IMR-90 (cell line): Measurements from ENCODE around the gene ADCY4. TPM values are rescaled to one million over a fixed set of nuclear protein-coding genes. Genes with fewer than 3 reads are reported as not detected.

Experiments
- ATAC-seq: fragments of 200-7000 bp; cut with Tn5 transposase; 2 replicates; pipeline ENCODE4 v1.9.1; 2020; ENCODE audit warnings: low read depth, mild to moderate bottlenecking, moderate library complexity
- BruUV-seq: library from RNA; stranded (reverse); fragments of 400-500 nt; replicated peaks from 2 replicates; lab custom pipeline; 2021; lab: Mats Ljungman, UMichigan
- CTCF ChIA-PET: fragments of 300-600 bp; formaldehyde crosslinking; extraction: SDS; loops from one replicate; lab custom pipeline; 2021; ENCODE audit warnings: antibody characterized with exemption; lab: Yijun Ruan, JAX
- POLR2A ChIA-PET: fragments of 300-600 bp; sonication (Branson Sonifier 250); formaldehyde crosslinking; loops from one replicate; lab custom pipeline; 2022; ENCODE audit warnings: antibody characterized with exemption; ENCODE audit not compliant: unreplicated experiment; lab: Charles Lee
- DNase-seq: peaks from one replicate; pipeline ENCODE4 v3.0.0; 2013
- H2AFZ ChIP-seq: replicated peaks from 2 replicates; pipeline ENCODE3; 2013; ENCODE audit warnings: low read length, mild to moderate bottlenecking; ENCODE audit not compliant: poor library complexity
- H2AK5ac ChIP-seq: 2 replicates; pipeline ENCODE4 v1.6.1; 2013; ENCODE audit warnings: low read depth, low read length, inconsistent platforms
- H2AK9ac ChIP-seq: replicated peaks from 2 replicates; pipeline ENCODE3; 2013; ENCODE audit warnings: mild to moderate bottlenecking, low read depth, low read length, moderate library complexity; ENCODE audit not compliant: poor library complexity
- H2BK120ac ChIP-seq: 2 replicates; pipeline ENCODE4 v1.6.1; 2013; ENCODE audit warnings: low read depth, low read length, inconsistent platforms
- H2BK15ac ChIP-seq: 3 replicates; pipeline ENCODE4 v1.6.1; 2013; ENCODE audit warnings: low read depth, low read length, inconsistent platforms
- H2BK20ac ChIP-seq: 2 replicates; pipeline ENCODE4 v1.6.1; 2013; ENCODE audit warnings: low read depth, mild to moderate bottlenecking, inconsistent platforms, low read length, moderate library complexity
- H2BK5ac ChIP-seq: 2 replicates; pipeline ENCODE4 v1.6.1; 2013; ENCODE audit warnings: mild to moderate bottlenecking, low read depth, low read length, inconsistent platforms; ENCODE audit not compliant: poor library complexity, severe bottlenecking
- H3K14ac ChIP-seq: replicated peaks from 2 replicates; pipeline ENCODE4 v1.6.1; 2013; ENCODE audit warnings: low read depth, low read length, inconsistent platforms
- H3K18ac ChIP-seq: 2 replicates; pipeline ENCODE4 v1.6.1; 2013; ENCODE audit warnings: low read depth, low read length, control low read depth
- H3K23ac ChIP-seq: 2 replicates; pipeline ENCODE4 v1.6.1; 2013; ENCODE audit warnings: low read depth, low read length, inconsistent platforms
- H3K27ac ChIP-seq: 2 replicates; pipeline ENCODE4 v1.5.1; 2013; ENCODE audit warnings: mild to moderate bottlenecking, control low read depth, low read length; ENCODE audit not compliant: insufficient read depth
- H3K27me3 ChIP-seq: 2 replicates; pipeline ENCODE4 v1.6.1; 2013; ENCODE audit warnings: low read length; ENCODE audit not compliant: control insufficient read depth, insufficient read depth
- H3K36me3 ChIP-seq: 2 replicates; pipeline ENCODE4 v1.6.1; 2013; ENCODE audit warnings: low read length, mixed read lengths; ENCODE audit not compliant: control insufficient read depth, insufficient read depth
- H3K4ac ChIP-seq: 2 replicates; pipeline ENCODE4 v1.6.1; 2013; ENCODE audit warnings: low read depth, low read length, inconsistent platforms
- H3K4me1 ChIP-seq: 2 replicates; pipeline ENCODE4 v1.6.1; 2013; ENCODE audit warnings: low read length, mixed read lengths; ENCODE audit not compliant: control insufficient read depth, insufficient read depth
- H3K4me2 ChIP-seq: 2 replicates; pipeline ENCODE4 v1.6.1; 2013; ENCODE audit warnings: low read depth, mild to moderate bottlenecking, control low read depth, low read length, moderate library complexity
- H3K4me3 ChIP-seq: 2 replicates; pipeline ENCODE4 v1.5.1; 2013; ENCODE audit warnings: low read depth, mild to moderate bottlenecking, control low read depth, low read length, moderate library complexity; ENCODE audit not compliant: insufficient read depth
- H3K56ac ChIP-seq: 2 replicates; pipeline ENCODE4 v1.6.1; 2013; ENCODE audit warnings: low read length, inconsistent platforms; ENCODE audit not compliant: insufficient read depth; ENCODE audit errors: extremely low read depth
- H3K79me1 ChIP-seq, 2 experiments: 2 replicates each; pipeline ENCODE4 v1.6.1; 2013; ENCODE audit warnings: low read length in 2 of 2, inconsistent platforms in 1 of 2, low read depth in 1 of 2
- H3K9ac ChIP-seq: 2 replicates; pipeline ENCODE4 v1.6.1; 2013; ENCODE audit warnings: low read depth, low read length, control low read depth
- H3K9me1 ChIP-seq: 2 replicates; pipeline ENCODE4 v1.6.1; 2013; ENCODE audit warnings: low read length, inconsistent platforms; ENCODE audit not compliant: insufficient read depth
- H3K9me3 ChIP-seq: 2 replicates; pipeline ENCODE4 v1.6.1; 2013; ENCODE audit warnings: low read length; ENCODE audit not compliant: control insufficient read depth, insufficient read depth
- H4K20me1 ChIP-seq: 2 replicates; pipeline ENCODE4 v1.6.1; 2013; ENCODE audit warnings: low read length, inconsistent platforms; ENCODE audit not compliant: insufficient read depth
- H4K5ac ChIP-seq: 2 replicates; pipeline ENCODE4 v1.6.1; 2013; ENCODE audit warnings: mild to moderate bottlenecking, low read depth, low read length, control low read depth
- H4K8ac ChIP-seq, 2 experiments: 2 replicates each; pipeline ENCODE4 v1.6.1; 2013; ENCODE audit warnings: low read depth in 2 of 2, low read length in 2 of 2, control low read depth in 1 of 2, inconsistent platforms in 1 of 2
- H4K91ac ChIP-seq: 2 replicates; pipeline ENCODE4 v1.6.1; 2013; ENCODE audit warnings: low read depth, low read length, inconsistent platforms; ENCODE audit not compliant: insufficient read depth
- RAD21 ChIP-seq: IDR thresholded peaks from 2 replicates; pipeline ENCODE4 v1.6.1; 2012; ENCODE audit warnings: low read length, improper control_type of control experiment
- RCOR1 ChIP-seq: IDR thresholded peaks from 2 replicates; pipeline ENCODE4 v1.6.1; 2012; ENCODE audit warnings: mild to moderate bottlenecking, low read length, improper control_type of control experiment; ENCODE audit not compliant: insufficient replicate concordance
- WGBS, 2 experiments: methylation state at CpG; one replicate each; pipeline versions ENCODE4 v1.1.5 to v1.1.7; 2013; ENCODE audit warnings: missing lambda C conversion rate in 2 of 2; ENCODE audit not compliant: insufficient read length in 1 of 2; ENCODE audit errors: extremely low coverage in 2 of 2; 5-methylcytosine and 5-hydroxymethylcytosine counted together
- dilution Hi-C: fragments of 300-500 bp; cut with HindIII; formaldehyde crosslinking; loops from one replicate; pipeline ENCODE4 v1.14.3; 2018; ENCODE audit warnings: low sequenced_read_pairs; ENCODE audit not compliant: unreplicated experiment
- in situ Hi-C: fragments of 300-500 bp; cut with MboI; formaldehyde crosslinking; loops from 3 replicates; pipeline ENCODE4 v1.14.3; 2019; ENCODE audit warnings: low sequenced_read_pairs, inconsistent platforms, mixed read lengths
- intact Hi-C: fragments of 100-400 bp; cut with micrococcal nuclease; formaldehyde crosslinking; loops from 2 replicates; pipeline ENCODE4 v1.10.0; 2022
- polyA plus RNA-seq, 3 experiments: library from polyadenylated mRNA; depleted of rRNA; stranded (reverse); fragments of >200 nt; gene quantifications; 2 replicates each; pipeline ENCODE4 v1.2.3, GENCODE V29; 2012; ENCODE audit warnings: low replicate concordance in 1 of 3
- total RNA-seq: library from RNA; depleted of rRNA; stranded (reverse); fragments of >200 nt; gene quantifications from 2 replicates; pipeline ENCODE4 v1.2.3, GENCODE V29; 2012

ADCY4 gene
- total and polyA plus RNA-seq, 2 of the 4 experiments (the other 2 are of a cell fraction): not detected

- H4K20me1 ChIP-seq: no peaks in the 10 kb centered on the region; the same call in 1 of the 2 replicates
- no peak overlapping the region for H2AFZ ChIP-seq
- POLR2A ChIA-PET: no interaction called here
- H2AK9ac ChIP-seq: no peak overlapping the region
- no peak overlapping the region for H3K56ac ChIP-seq
- no peak overlapping the region for H2BK120ac ChIP-seq
- no peak overlapping the region for H3K4me2 ChIP-seq
- no peak overlapping the region for H2BK15ac ChIP-seq
- intact Hi-C loops: no loop called here
- no peak for TF ChIP-seq RAD21
- no peak for TF ChIP-seq RCOR1
- 89% methylated on average over 3 of the region's 7 CpGs; no CpG with 5 or more reads in 1 of the 2 experiments for WGBS, 2 experiments
- DNase-seq (no peak), ATAC-seq (no peak)
- no peak overlapping the region for H2BK5ac ChIP-seq
- H4K91ac ChIP-seq: no peak overlapping the region
- H3K27ac ChIP-seq: no peak overlapping the region
- H3K4me3 ChIP-seq: no peak overlapping the region
- no peak overlapping the region for H4K8ac ChIP-seq
- no peak overlapping the region for H3K23ac ChIP-seq
- H3K4me1 ChIP-seq: no peaks in the 10 kb centered on the region; the same call in 1 of the 2 replicates
- H3K27me3 ChIP-seq: no peaks in the 10 kb centered on the region
- H3K4ac ChIP-seq: no peak overlapping the region
- dilution Hi-C loops: no loop called here
- CTCF ChIA-PET: no interaction called here
- H4K5ac ChIP-seq: no peak overlapping the region
- no peak overlapping the region for H2AK5ac ChIP-seq
- no peaks in the 10 kb centered on the region for H3K36me3 ChIP-seq
- H3K14ac ChIP-seq: no peak overlapping the region
- no peak overlapping the region for H3K18ac ChIP-seq
- H3K9me3 ChIP-seq: no peaks in the 10 kb centered on the region
- no peak overlapping the region for H2BK20ac ChIP-seq
- no peaks in the 10 kb centered on the region; the same call in 1 of the 2 replicates for H3K9me1 ChIP-seq
- no TSS peak for BruUV-seq
- peaks cover 0 to 11% of the 10 kb centered on the region in 2 experiments for H3K79me1 ChIP-seq
- in situ Hi-C loops: no loop called here
- H3K9ac ChIP-seq: no peak overlapping the region
Observed at GRCh38 chr14:24281636-24282035, 53.2 kb downstream of the ADCY4 start.
